ENCODE measurements around the gene RABGEF1.

The RABGEF1 gene

GRCh38 chr7:66847879-66848790, 107.6 kb downstream of the RABGEF1 start:
- DNase-seq (ENCODE audit: low read depth in 2 of 2): peak; percentile 29 to 38

GRCh38 chr7:66859339-66859738, 118.8 kb downstream of the RABGEF1 start:
- no peak for DNase-seq (ENCODE audit: low read depth in 2 of 2)

- DNase-seq (ENCODE audit: low read depth in 2 of 2): no peak
Measured at GRCh38 chr7:66859794-66860645, 119.5 kb downstream of the RABGEF1 start.

GRCh38 chr7:66860767-66861166, 120.2 kb downstream of the RABGEF1 start:
- DNase-seq (ENCODE audit: low read depth in 2 of 2): no peak
